Measurements from ENCODE around the gene ARHGEF19. TPM values are rescaled to one million over a fixed set of nuclear protein-coding genes. Genes with fewer than 3 reads are reported as not detected.

ARHGEF19 gene
- total RNA-seq, 1 experiment from 2014 or later: 21.6 TPM

DNA sequence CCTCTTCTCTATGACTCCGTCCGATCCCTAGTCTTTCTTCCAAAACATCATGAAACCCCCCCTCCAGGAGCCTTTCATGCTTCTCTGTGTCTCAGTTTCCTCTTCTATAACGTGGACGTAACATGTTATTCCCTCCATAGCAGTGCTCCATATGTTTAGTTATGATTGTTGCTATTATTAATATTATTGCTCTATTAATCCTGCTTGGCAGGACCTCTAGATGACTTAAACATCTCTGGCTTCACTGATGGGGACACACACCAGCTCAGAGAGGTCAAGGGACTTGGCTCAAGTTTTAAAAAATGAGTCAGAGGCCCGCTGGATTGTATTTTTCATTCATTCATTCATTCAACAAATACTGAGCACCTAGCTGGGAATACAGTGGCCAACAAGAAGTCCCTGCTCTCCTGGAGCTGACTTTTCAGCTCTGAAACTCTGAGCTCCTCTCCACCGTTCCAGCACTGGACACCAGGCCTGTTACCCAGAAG lies 24.9 kb upstream of the ARHGEF19 start:
- in situ Hi-C loops (cut with HindIII; ENCODE audit: low pct_unique_long_range_greater_than_20kb, low sequenced_read_pairs) (no loop called here), intact Hi-C loops (cut with micrococcal nuclease; ENCODE audit: unreplicated experiment) (no loop called here)
- peak overlapping the region; percentile 66 to 96 for H3K4me3 ChIP-seq (ENCODE audit: low read depth in 2 of 2, low read length in 2 of 2)
- POLR2A ChIA-PET: interaction anchor here (0.7 kb wide), 2 partner anchors 19 to 116 kb away, joined by 3 to 4 read pairs; no protein-coding TSS in a partner anchor
- TF ChIP-seq, protein P1, sequence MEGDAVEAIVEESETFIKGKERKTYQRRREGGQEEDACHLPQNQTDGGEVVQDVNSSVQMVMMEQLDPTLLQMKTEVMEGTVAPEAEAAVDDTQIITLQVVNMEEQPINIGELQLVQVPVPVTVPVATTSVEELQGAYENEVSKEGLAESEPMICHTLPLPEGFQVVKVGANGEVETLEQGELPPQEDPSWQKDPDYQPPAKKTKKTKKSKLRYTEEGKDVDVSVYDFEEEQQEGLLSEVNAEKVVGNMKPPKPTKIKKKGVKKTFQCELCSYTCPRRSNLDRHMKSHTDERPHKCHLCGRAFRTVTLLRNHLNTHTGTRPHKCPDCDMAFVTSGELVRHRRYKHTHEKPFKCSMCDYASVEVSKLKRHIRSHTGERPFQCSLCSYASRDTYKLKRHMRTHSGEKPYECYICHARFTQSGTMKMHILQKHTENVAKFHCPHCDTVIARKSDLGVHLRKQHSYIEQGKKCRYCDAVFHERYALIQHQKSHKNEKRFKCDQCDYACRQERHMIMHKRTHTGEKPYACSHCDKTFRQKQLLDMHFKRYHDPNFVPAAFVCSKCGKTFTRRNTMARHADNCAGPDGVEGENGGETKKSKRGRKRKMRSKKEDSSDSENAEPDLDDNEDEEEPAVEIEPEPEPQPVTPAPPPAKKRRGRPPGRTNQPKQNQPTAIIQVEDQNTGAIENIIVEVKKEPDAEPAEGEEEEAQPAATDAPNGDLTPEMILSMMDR (IDR thresholded peaks at IDR 0.05): no peak
- TF ChIP-seq TCF7L2 (IDR thresholded peaks at IDR 0.05; ENCODE audit: low read depth, low read length): no peak
- TF ChIP-seq POLR2AphosphoS5 (IDR thresholded peaks at IDR 0.05; ENCODE audit: low read depth, low read length): no peak
- TF ChIP-seq, protein P2, sequence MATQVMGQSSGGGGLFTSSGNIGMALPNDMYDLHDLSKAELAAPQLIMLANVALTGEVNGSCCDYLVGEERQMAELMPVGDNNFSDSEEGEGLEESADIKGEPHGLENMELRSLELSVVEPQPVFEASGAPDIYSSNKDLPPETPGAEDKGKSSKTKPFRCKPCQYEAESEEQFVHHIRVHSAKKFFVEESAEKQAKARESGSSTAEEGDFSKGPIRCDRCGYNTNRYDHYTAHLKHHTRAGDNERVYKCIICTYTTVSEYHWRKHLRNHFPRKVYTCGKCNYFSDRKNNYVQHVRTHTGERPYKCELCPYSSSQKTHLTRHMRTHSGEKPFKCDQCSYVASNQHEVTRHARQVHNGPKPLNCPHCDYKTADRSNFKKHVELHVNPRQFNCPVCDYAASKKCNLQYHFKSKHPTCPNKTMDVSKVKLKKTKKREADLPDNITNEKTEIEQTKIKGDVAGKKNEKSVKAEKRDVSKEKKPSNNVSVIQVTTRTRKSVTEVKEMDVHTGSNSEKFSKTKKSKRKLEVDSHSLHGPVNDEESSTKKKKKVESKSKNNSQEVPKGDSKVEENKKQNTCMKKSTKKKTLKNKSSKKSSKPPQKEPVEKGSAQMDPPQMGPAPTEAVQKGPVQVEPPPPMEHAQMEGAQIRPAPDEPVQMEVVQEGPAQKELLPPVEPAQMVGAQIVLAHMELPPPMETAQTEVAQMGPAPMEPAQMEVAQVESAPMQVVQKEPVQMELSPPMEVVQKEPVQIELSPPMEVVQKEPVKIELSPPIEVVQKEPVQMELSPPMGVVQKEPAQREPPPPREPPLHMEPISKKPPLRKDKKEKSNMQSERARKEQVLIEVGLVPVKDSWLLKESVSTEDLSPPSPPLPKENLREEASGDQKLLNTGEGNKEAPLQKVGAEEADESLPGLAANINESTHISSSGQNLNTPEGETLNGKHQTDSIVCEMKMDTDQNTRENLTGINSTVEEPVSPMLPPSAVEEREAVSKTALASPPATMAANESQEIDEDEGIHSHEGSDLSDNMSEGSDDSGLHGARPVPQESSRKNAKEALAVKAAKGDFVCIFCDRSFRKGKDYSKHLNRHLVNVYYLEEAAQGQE (IDR thresholded peaks at IDR 0.05; ENCODE audit: insufficient read depth in 1 of 2, low read depth in 2 of 2, low read length in 1 of 2): no peak
- TF ChIP-seq SIN3A (IDR thresholded peaks at IDR 0.05; ENCODE audit: borderline replicate concordance, insufficient read depth, low read depth, low read length): no peak
- no TSS peak for BruUV-seq (replicated peaks)
- H3K36me3 ChIP-seq (ENCODE audit: control insufficient read depth, insufficient read depth, low read length): no peaks in the 10 kb centered on the region
- H3K4me1 ChIP-seq (ENCODE audit: control insufficient read depth, insufficient read depth, low read length): peaks cover 13% of the 10 kb centered on the region
- H3K27me3 ChIP-seq (ENCODE audit: control insufficient read depth, insufficient read depth, low read length): no peaks in the 10 kb centered on the region
- DNase-seq (ENCODE audit: low read depth, low spot score): no peak
- H3K27ac ChIP-seq (ENCODE audit: low read length): peak overlapping the region; percentile 96
- H3K9me3 ChIP-seq (ENCODE audit: control insufficient read depth, insufficient read depth, low read depth, low read length): no peaks in the 10 kb centered on the region
- CTCF ChIA-PET: interaction anchor here (1.0 kb wide), 1 partner anchor 92 kb away, joined by 3 read pairs; no protein-coding TSS in a partner anchor
- no peak for ATAC-seq

DNA sequence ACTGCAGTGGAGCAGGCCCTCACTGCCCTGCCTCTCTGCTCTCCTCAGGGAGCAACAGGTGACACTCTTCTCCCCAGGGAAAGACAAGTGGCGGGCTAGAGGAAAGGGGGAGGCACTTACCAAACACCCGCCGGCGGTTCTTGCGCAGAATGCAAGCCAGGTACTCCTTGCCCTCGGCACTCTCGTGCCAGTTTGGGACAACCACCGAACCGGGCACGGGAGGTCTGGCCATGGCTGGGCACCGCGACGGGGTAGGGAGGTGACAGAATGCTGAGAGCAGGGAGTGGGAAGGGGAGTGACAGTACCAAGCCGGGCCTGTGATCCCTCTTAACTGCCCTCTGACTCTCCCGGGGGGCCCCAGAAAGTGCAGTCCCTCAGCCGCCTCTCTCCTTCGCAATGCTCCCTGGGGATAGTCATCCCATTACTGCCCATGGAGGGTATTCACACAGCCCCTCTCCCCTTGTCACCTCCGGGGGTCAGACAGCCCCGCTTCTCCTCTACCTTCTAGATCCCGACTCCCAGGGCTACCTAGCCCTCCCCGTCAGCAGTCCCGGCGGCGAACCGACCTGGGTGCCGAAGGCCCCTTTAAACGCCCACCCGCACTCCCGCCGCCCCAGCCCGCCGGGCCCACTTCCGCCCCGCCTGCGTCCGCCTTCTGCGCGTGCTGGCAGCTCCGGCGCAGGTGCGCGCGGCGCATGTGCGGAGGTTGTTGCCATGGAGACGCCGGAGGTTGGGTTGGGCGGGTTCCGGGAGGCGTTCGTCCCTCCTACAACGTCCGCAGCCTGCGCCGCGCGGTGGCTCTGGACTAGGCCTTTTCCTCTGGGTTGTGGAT lies 24.3 kb upstream of the ARHGEF19 start, which contains the start of gene CPLANE2:
TSS of gene CPLANE2 (minus strand) at position 673 of the 832 bp plus-strand sequence. CDS start at position 232, 441 bp downstream.
- Histone ChIP-seq H3K27me3 (ENCODE audit: control insufficient read depth, insufficient read depth, low read length) (no peaks in the 10 kb centered on the region), H3K4me3 (ENCODE audit: low read depth in 2 of 2, low read length in 2 of 2) (peak within 1 kb of the TSS; percentile 66 to 96), H3K9me3 (ENCODE audit: control insufficient read depth, insufficient read depth, low read depth, low read length) (no peaks in the 10 kb centered on the region), H3K4me1 (ENCODE audit: control insufficient read depth, insufficient read depth, low read length) (peaks cover 13% of the 10 kb centered on the region), H3K36me3 (ENCODE audit: control insufficient read depth, insufficient read depth, low read length) (no peaks in the 10 kb centered on the region), H3K27ac (ENCODE audit: low read length) (peak within 1 kb of the TSS; percentile 96)
- ChIA-PET CTCF (interaction anchor here (1.0 kb wide), 1 partner anchor 91 kb away, joined by 3 read pairs; no protein-coding TSS in a partner anchor), POLR2A (interaction anchor here (0.7 kb wide), 1 partner anchor 116 kb away, joined by 4 read pairs; no protein-coding TSS in a partner anchor)
- intact Hi-C loops (cut with micrococcal nuclease; ENCODE audit: unreplicated experiment) (no loop called here), in situ Hi-C loops (cut with HindIII; ENCODE audit: low pct_unique_long_range_greater_than_20kb, low sequenced_read_pairs) (no loop called here)
- ATAC-seq (peak; percentile 95), DNase-seq (ENCODE audit: low read depth, low spot score) (no peak)
- TF ChIP-seq, protein P2 (IDR thresholded peaks at IDR 0.05; ENCODE audit: insufficient read depth in 1 of 2, low read depth in 2 of 2, low read length in 1 of 2): no peak
- TF ChIP-seq POLR2AphosphoS5 (IDR thresholded peaks at IDR 0.05; ENCODE audit: low read depth, low read length): peak; percentile 85
- TSS peak; percentile 80 for BruUV-seq (replicated peaks)

All from Panc1 (cell line).